Keratinocyte (primary cell): ENCODE results near the gene RASIP1.

ENCODE experiments used
- EZH2 ChIP-seq: IDR thresholded peaks from one replicate; pipeline ENCODE4 v1.6.1; 2012; ENCODE audit warnings: inconsistent platforms, mild to moderate bottlenecking, low read length, moderate library complexity
- TF ChIP-seq, protein P1 (sequence below), 3 experiments: IDR thresholded peaks in 1 of 3; conservative IDR thresholded peaks in 1 of 3; optimal IDR thresholded peaks in 1 of 3; 2 replicates in 2 of 3; 3 replicates in 1 of 3; pipeline versions ENCODE3 to v1.5.1; 2011; ENCODE audit warnings: low read length in 3 of 3, mild to moderate bottlenecking in 3 of 3, moderate library complexity in 2 of 3, control low read depth in 1 of 3, inconsistent platforms in 1 of 3; ENCODE audit not compliant: insufficient read depth in 2 of 3; ENCODE audit errors: extremely low read depth in 1 of 3

DNA sequence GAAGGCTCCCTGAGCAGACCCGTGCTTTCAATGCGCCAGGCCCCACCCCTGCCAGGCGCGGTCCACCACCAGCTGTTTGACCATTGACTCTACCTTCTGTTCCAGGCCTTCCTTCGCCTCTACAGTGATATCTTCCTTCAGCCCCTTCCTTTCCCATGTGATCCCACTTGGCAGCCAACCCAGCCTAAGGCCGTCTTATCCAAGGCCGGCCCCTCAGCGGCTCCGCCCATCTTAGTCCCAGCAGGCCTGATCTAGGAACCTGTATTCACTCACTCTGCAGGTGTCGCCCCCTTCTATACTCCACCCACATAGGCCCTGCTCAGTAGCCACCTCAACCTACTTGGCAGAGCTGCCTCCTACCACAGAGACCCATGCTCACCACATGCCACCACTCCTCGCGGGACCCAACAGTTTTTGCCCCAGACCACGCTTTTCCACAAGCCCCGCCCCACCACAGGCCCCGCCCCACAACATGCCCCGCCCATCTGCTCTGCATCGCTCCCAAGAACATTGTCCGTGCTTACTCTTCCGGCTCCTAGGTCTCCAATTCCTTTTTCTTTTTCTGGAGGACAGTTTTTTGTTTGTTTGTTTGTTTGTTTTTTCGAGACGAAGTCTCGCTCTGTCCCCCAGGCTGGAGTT lies 2.9 kb downstream of the RASIP1 start:
- TF ChIP-seq, protein P1, sequence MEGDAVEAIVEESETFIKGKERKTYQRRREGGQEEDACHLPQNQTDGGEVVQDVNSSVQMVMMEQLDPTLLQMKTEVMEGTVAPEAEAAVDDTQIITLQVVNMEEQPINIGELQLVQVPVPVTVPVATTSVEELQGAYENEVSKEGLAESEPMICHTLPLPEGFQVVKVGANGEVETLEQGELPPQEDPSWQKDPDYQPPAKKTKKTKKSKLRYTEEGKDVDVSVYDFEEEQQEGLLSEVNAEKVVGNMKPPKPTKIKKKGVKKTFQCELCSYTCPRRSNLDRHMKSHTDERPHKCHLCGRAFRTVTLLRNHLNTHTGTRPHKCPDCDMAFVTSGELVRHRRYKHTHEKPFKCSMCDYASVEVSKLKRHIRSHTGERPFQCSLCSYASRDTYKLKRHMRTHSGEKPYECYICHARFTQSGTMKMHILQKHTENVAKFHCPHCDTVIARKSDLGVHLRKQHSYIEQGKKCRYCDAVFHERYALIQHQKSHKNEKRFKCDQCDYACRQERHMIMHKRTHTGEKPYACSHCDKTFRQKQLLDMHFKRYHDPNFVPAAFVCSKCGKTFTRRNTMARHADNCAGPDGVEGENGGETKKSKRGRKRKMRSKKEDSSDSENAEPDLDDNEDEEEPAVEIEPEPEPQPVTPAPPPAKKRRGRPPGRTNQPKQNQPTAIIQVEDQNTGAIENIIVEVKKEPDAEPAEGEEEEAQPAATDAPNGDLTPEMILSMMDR (optimal IDR thresholded peaks at IDR 0.05 in 1 of 3, IDR thresholded peaks at IDR 0.05 in 1 of 3, conservative IDR thresholded peaks at IDR 0.05 in 1 of 3; ENCODE audit: extremely low read depth in 1 of 3, insufficient read depth in 2 of 3, low read length in 3 of 3), result no peak
- TF ChIP-seq EZH2, result no peak
